Measurements from ENCODE around the gene AURKAIP1. TPM values are rescaled to one million over a fixed set of nuclear protein-coding genes. Genes with fewer than 3 reads are reported as not detected.
A peak's percentile ranks its signal among the peaks of the same experiment; 100 is the strongest.

Gene AURKAIP1
- total and polyA plus RNA-seq, 2 of the 13 experiments (the other 11 are each of a cell fraction or from before 2014, with no cell fraction given): 69.5 to 175 TPM

- TF ChIP-seq HINFP (CRISPR knock-in tag; IDR thresholded peaks at IDR 0.05; ENCODE audit: low read depth) (0 out of 2 replicates have a peak, but pooled peaks have one; percentile 65), ZC3H4 (CRISPR knock-in tag; IDR thresholded peaks at IDR 0.05; ENCODE audit: borderline replicate concordance) (peak; percentile 80; the same call in 1 of the 2 replicates), BRCA1 (CRISPR knock-in tag; IDR thresholded peaks at IDR 0.05) (0 out of 2 replicates have a peak, but pooled peaks have one; percentile 30), FOSL2 (CRISPR knock-in tag; IDR thresholded peaks at IDR 0.05) (no peak; the same call in 1 of the 2 replicates), ZNF879 (CRISPR knock-in tag; IDR thresholded peaks at IDR 0.05) (no peak), HNRNPL (IDR thresholded peaks at IDR 0.05; ENCODE audit: low read depth, low read length) (peak; percentile 41; the same call in 1 of the 2 replicates), ZNF883 (CRISPR knock-in tag; IDR thresholded peaks at IDR 0.05; ENCODE audit: not compliant biosample characterization) (peak; percentile 46), NR2F1 (CRISPR knock-in tag; IDR thresholded peaks at IDR 0.05) (peak; percentile 75 to 95), ZFY (CRISPR knock-in tag; IDR thresholded peaks at IDR 0.05) (peak; percentile 82), HNF4G (IDR thresholded peaks at IDR 0.05; ENCODE audit: borderline replicate concordance, low read depth, low read length) (no peak), HNF4G (CRISPR knock-in tag; IDR thresholded peaks at IDR 0.05; ENCODE audit: borderline replicate concordance, low read depth) (no peak), ZSCAN29 (CRISPR knock-in tag; conservative IDR thresholded peaks at IDR 0.05) (0 out of 2 replicates have a peak, but pooled peaks have one; percentile 64), ZNF639 (CRISPR knock-in tag; conservative IDR thresholded peaks at IDR 0.05) (peak; percentile 41; the same call in 1 of the 2 replicates), ZNF263 (CRISPR knock-in tag; IDR thresholded peaks at IDR 0.05) (peak; percentile 46; the same call in 1 of the 2 replicates), ZNF784 (CRISPR knock-in tag; IDR thresholded peaks at IDR 0.05; ENCODE audit: borderline replicate concordance) (no peak), SRSF1 (optimal IDR thresholded peaks at IDR 0.05; ENCODE audit: low read depth, low read length) (peak; percentile 53), ZNF674 (CRISPR knock-in tag; IDR thresholded peaks at IDR 0.05; ENCODE audit: low read depth) (no peak), BCL6 (CRISPR knock-in tag; IDR thresholded peaks at IDR 0.05) (peak; percentile 74), ZNF574 (CRISPR knock-in tag; IDR thresholded peaks at IDR 0.05) (peak; percentile 46), UBTF (CRISPR knock-in tag; IDR thresholded peaks at IDR 0.05) (peak; percentile 52; the same call in 1 of the 2 replicates)
Observed at GRCh38 chr1:1359664-1360468, 15.1 kb downstream of the AURKAIP1 start (continued).
